Activated B cell treated with CpG ODN at 0.5 μM for 24 hours (primary cell): ENCODE data around the gene R3HDM4. TPM values are rescaled to one million over a fixed set of nuclear protein-coding genes. Genes with fewer than 3 reads are reported as not detected.
"Not testable (repeated sequence)": the region's sequence is repeated elsewhere in the genome, so short reads cannot be mapped to it uniquely, and the experiment has no call there.

ENCODE experiments used
- ATAC-seq: fragments of 200-7000 bp; cut with Tn5 transposase; one replicate; pipeline ENCODE4 v1.10.0; 2021; ENCODE audit warnings: low read depth, mild to moderate bottlenecking, moderate library complexity
- CTCF ChIA-PET: fragments of 350-600 bp; sonication (Branson Sonifier 250); formaldehyde crosslinking; loops from one replicate; lab custom pipeline; 2021; ENCODE audit warnings: antibody characterized with exemption; lab: Charles Lee
- POLR2A ChIA-PET: fragments of 350-600 bp; sonication (Branson Sonifier 250); formaldehyde crosslinking; loops from one replicate; lab custom pipeline; 2021; ENCODE audit warnings: antibody characterized with exemption; lab: Charles Lee
- DNase-seq: peaks from one replicate; pipeline ENCODE4 v3.0.0; 2022
- H3K27ac Mint-ChIP-seq: one replicate; pipeline ENCODE4 v1.8.0; 2020; ENCODE audit warnings: mixed read lengths
- H3K27me3 Mint-ChIP-seq: one replicate; pipeline ENCODE4 v1.8.0; 2021; ENCODE audit warnings: mixed read lengths
- H3K36me3 Mint-ChIP-seq: one replicate; pipeline ENCODE4 v1.8.0; 2021; ENCODE audit warnings: low read depth, mixed read lengths
- H3K4me1 Mint-ChIP-seq: one replicate; pipeline ENCODE4 v1.8.0; 2021; ENCODE audit warnings: mixed read lengths
- H3K4me3 Mint-ChIP-seq: one replicate; pipeline ENCODE4 v1.8.0; 2020; ENCODE audit warnings: mild to moderate bottlenecking, mixed read lengths
- H3K9me3 Mint-ChIP-seq: one replicate; pipeline ENCODE4 v1.8.0; 2020; ENCODE audit warnings: mixed read lengths
- intact Hi-C: fragments of 100-400 bp; cut with micrococcal nuclease; formaldehyde crosslinking; loops from one replicate; pipeline ENCODE4 v1.15.1; 2024
- total RNA-seq: library from RNA; stranded (reverse); gene quantifications from 2 replicates; pipeline ENCODE4 v1.2.3, GENCODE V29; 2022
- TF ChIP-seq, protein P1 (sequence below): fragments of 200-600 bp; IDR thresholded peaks from one replicate; pipeline ENCODE4 v1.8.0; 2022; ENCODE audit warnings: antibody characterized with exemption, mild to moderate bottlenecking

Gene R3HDM4
- total RNA-seq, 1 donor from 2014 or later, result 189 TPM

GRCh38 chr19:853014-853585 is 59.9 kb downstream of the R3HDM4 start:
- Mint-ChIP-seq H3K36me3 (no peaks in the 10 kb centered on the region), H3K9me3 (no peaks in the 10 kb centered on the region), H3K4me1 (peaks cover 4% of the 10 kb centered on the region), H3K4me3 (no peak overlapping the region), H3K27me3 (peaks cover 18% of the 10 kb centered on the region), H3K27ac (no peak overlapping the region)
- TF ChIP-seq, protein P1, sequence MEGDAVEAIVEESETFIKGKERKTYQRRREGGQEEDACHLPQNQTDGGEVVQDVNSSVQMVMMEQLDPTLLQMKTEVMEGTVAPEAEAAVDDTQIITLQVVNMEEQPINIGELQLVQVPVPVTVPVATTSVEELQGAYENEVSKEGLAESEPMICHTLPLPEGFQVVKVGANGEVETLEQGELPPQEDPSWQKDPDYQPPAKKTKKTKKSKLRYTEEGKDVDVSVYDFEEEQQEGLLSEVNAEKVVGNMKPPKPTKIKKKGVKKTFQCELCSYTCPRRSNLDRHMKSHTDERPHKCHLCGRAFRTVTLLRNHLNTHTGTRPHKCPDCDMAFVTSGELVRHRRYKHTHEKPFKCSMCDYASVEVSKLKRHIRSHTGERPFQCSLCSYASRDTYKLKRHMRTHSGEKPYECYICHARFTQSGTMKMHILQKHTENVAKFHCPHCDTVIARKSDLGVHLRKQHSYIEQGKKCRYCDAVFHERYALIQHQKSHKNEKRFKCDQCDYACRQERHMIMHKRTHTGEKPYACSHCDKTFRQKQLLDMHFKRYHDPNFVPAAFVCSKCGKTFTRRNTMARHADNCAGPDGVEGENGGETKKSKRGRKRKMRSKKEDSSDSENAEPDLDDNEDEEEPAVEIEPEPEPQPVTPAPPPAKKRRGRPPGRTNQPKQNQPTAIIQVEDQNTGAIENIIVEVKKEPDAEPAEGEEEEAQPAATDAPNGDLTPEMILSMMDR, result no peak
- CTCF ChIA-PET, result no interaction called here
- intact Hi-C loops, result no loop called here
- no peak for ATAC-seq
- POLR2A ChIA-PET, result no interaction called here
- no peak for DNase-seq

DNA sequence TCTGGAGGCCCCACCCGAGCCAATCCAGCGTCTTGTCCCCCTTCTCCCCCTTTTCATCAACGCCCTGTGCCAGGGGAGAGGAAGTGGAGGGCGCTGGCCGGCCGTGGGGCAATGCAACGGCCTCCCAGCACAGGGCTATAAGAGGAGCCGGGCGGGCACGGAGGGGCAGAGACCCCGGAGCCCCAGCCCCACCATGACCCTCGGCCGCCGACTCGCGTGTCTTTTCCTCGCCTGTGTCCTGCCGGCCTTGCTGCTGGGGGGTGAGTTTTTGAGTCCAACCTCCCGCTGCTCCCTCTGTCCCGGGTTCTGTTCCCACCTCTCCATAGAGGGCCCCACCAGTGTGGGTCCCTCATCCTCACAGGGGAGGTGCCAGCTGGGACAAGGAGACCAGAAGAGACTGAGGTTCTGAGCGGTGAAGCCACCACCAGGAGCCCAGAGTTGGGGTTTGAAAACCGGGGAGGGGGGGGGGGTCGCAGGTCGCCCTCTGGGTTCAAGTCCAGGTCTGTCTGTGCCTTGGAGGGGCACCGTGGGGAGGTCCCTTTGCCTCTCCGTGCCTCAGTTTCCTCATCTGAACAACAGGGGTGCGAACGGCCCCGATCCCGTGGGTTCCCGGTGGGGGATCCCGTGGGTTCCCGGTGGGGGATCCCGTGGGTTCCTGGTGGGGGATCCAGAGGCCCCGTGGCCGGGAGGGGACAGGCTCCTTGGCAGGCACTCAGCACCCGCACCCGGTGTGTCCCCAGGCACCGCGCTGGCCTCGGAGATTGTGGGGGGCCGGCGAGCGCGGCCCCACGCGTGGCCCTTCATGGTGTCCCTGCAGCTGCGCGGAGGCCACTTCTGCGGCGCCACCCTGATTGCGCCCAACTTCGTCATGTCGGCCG is 60.6 kb downstream of the R3HDM4 start, which contains the start of gene ELANE:
ELANE (plus strand) TSS at position 168 of the 878 bp plus-strand sequence; CDS start at position 194, 26 bp downstream.
- Mint-ChIP-seq H3K9me3 (no peaks in the 10 kb centered on the region), H3K27me3 (peaks cover 21% of the 10 kb centered on the region), H3K36me3 (no peaks in the 10 kb centered on the region), H3K4me3 (no peak within 1 kb of the TSS), H3K4me1 (peaks cover 2% of the 10 kb centered on the region), H3K27ac (no peak within 1 kb of the TSS)
- intact Hi-C loops, result no loop called here
- DNase-seq, result no peak
- CTCF ChIA-PET, result no interaction called here
- TF ChIP-seq, protein P1, result no peak
- POLR2A ChIA-PET, result interaction anchor here (0.6 kb wide), 1 partner anchor 66 kb away, joined by 3 read pairs; no protein-coding TSS in a partner anchor
- no peak for ATAC-seq

DNA sequence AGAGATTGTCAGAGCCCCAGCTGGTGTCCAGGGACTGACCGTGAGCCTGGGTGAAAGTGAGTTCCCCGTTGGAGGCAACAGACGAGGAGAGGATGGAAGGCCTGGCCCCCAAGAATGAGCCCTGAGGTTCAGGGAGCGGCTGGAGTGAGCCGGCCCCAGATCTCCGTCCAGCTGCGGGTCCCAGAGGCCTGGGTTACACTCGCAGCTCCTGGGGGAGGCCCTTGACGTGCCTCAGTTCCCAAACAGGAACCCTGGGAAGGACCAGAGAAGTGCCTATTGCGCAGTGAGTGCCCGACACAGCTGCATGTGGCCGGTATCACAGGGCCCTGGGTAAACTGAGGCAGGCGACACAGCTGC is 62.1 kb downstream of the R3HDM4 start:
- no peaks in the 10 kb centered on the region for H3K4me1 Mint-ChIP-seq
- H3K27ac Mint-ChIP-seq, result no peak overlapping the region
- no peak overlapping the region for H3K4me3 Mint-ChIP-seq
- POLR2A ChIA-PET, result no interaction called here
- TF ChIP-seq, protein P1, result no peak
- no peaks in the 10 kb centered on the region for H3K36me3 Mint-ChIP-seq
- ATAC-seq (no peak), DNase-seq (no peak)
- intact Hi-C loops, result no loop called here
- peaks cover 31% of the 10 kb centered on the region for H3K27me3 Mint-ChIP-seq
- CTCF ChIA-PET, result no interaction called here
- no peaks in the 10 kb centered on the region for H3K9me3 Mint-ChIP-seq

- peaks cover 35% of the 10 kb centered on the region for H3K27me3 Mint-ChIP-seq
- ChIA-PET POLR2A (no interaction called here), CTCF (no interaction called here)
- DNase-seq (no peak), ATAC-seq (no peak)
- H3K4me3 Mint-ChIP-seq, result no peak overlapping the region
- peaks cover 5% of the 10 kb centered on the region for H3K4me1 Mint-ChIP-seq
- H3K9me3 Mint-ChIP-seq, result no peaks in the 10 kb centered on the region
- TF ChIP-seq, protein P1, result no peak
- intact Hi-C loops, result no loop called here
- H3K36me3 Mint-ChIP-seq, result no peaks in the 10 kb centered on the region
- H3K27ac Mint-ChIP-seq, result no peak overlapping the region
Observed at GRCh38 chr19:850221-850978, 62.6 kb downstream of the R3HDM4 start.

- POLR2A ChIA-PET, H3K36me3 Mint-ChIP-seq, H3K4me3 Mint-ChIP-seq, intact Hi-C loops, H3K9me3 Mint-ChIP-seq, DNase-seq, H3K27ac Mint-ChIP-seq, ATAC-seq, CTCF ChIA-PET: not testable (repeated sequence)
- Mint-ChIP-seq H3K4me1 (peaks cover 11% of the 10 kb centered on the region), H3K27me3 (peaks cover 43% of the 10 kb centered on the region)
Observed at GRCh38 chr19:849195-849594, 63.8 kb downstream of the R3HDM4 start.
